Fibroblast of pulmonary artery (primary cell): ENCODE data around the gene CRAMP1.

Experiments used
- DNase-seq: peaks from one replicate; pipeline ENCODE4 v3.0.0-alpha.2; 2010; ENCODE audit warnings: low read depth
- H3K4me3 ChIP-seq: replicated peaks from 2 replicates; pipeline ENCODE4 v1.5.1; 2011; ENCODE audit warnings: low read depth, mild to moderate bottlenecking, control low read depth, low read length, moderate library complexity
- CTCF ChIP-seq: IDR thresholded peaks from 2 replicates; pipeline ENCODE4 v1.5.1; 2011; ENCODE audit warnings: mild to moderate bottlenecking, control low read depth, low read length, inconsistent platforms; ENCODE audit errors: missing control alignments

CRAMP1 gene

GRCh38 chr16:1677339-1677738, 65.2 kb downstream of the CRAMP1 start:
- H3K4me3 ChIP-seq, result no peak overlapping the region
- TF ChIP-seq CTCF, result no peak
- DNase-seq, result no peak

- DNase-seq, result peak; percentile 97
- H3K4me3 ChIP-seq, result peak within 1 kb of the TSS; percentile 73
- TF ChIP-seq CTCF, result no peak
These were observed 65.9 kb downstream of the CRAMP1 start, which contains the start of gene JPT2 for GRCh38 chr16:1677942-1678499. Gene JPT2, plus strand, starts transcription at chr16:1678279. Its CDS starts 34 bp downstream, at chr16:1678313.

- H3K4me3 ChIP-seq, result peak overlapping the region; percentile 73
- DNase-seq, result peak; percentile 23
- no peak for TF ChIP-seq CTCF
These were observed 66.4 kb downstream of the CRAMP1 start for GRCh38 chr16:1678500-1679098.

- no peak for TF ChIP-seq CTCF
- DNase-seq, result no peak
- no peak overlapping the region for H3K4me3 ChIP-seq
These were observed 68.2 kb downstream of the CRAMP1 start for GRCh38 chr16:1680361-1680760.

GRCh38 chr16:1681032-1681431, 68.9 kb downstream of the CRAMP1 start:
- no peak overlapping the region for H3K4me3 ChIP-seq
- no peak for TF ChIP-seq CTCF
- no peak for DNase-seq

- DNase-seq, result no peak
- TF ChIP-seq CTCF, result no peak
- H3K4me3 ChIP-seq, result no peak overlapping the region
These were observed 75.5 kb downstream of the CRAMP1 start for GRCh38 chr16:1687427-1688316.
